HG03378 (cell line): Measurements from ENCODE around the gene NCDN.

Experiments
- ATAC-seq: cut with Tn5 transposase; IDR thresholded peaks from one replicate; pipeline ENCODE4 v1.9.1; 2021; ENCODE audit warnings: mild to moderate bottlenecking, moderate library complexity; ENCODE audit not compliant: unreplicated experiment

The NCDN gene

DNA sequence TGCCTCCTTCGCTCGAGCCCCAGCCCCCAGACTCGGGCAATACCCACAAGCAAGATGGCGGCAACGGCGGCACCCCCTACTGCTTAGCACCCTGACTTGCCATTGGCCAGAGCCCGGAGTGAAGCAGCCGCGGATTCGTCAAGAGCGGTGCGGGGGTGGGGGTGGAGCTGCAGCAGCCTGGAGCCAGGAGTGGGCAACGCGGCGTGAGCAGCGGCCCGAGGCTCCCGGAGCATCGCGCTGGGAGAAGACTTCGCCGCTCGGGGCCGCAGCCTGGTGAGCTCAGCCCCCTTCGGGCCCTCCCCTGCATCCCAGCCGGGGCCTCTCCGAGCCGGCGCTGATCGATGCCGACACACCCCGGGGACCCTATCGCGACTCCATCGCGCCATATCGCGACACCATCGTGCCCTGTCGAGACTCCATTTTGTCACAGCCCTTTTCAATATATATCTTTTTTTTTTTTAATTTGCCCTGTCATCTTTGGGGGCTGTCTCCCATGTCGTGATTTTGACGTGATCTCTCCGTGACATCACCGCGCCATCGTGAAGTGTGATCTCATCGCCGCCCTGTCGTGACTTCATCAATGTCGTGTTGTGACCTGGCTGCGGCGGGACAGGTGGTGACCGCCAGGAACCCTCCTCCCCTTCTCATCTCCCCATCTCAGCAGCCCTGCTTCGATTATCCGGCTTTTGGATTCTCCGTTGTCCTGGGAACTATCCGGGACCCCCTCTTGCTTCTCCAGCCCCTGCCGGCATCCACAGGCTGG lies at the start of gene NCDN:
Gene NCDN, plus strand, starts transcription at position 189 of the 763 bp plus-strand sequence. Its CDS starts 392 bp downstream, at position 581.
- ATAC-seq, result peak; percentile 66

- ATAC-seq, result no peak
Observed at GRCh38 chr1:35507947-35508346, 49.7 kb upstream of the NCDN start.

DNA sequence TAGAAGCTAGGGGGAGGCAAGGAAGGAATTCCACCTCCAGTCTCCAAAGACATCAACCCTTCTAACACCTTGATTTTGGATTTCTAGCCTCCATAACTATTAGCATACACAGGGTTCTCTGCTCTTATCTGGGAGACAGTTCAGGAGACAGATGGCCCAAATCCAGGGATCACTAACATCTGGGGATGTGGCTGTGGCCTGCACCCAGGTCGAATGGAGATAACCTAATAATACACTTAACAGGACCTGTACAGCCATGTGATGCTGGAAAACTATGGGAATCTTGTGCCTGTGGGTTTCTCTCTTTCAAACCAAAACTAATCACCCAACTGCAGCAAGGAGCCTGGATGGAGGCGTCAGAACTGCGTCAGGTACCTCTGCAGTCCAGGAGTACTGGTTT lies 48.0 kb upstream of the NCDN start:
- no peak for ATAC-seq

DNA sequence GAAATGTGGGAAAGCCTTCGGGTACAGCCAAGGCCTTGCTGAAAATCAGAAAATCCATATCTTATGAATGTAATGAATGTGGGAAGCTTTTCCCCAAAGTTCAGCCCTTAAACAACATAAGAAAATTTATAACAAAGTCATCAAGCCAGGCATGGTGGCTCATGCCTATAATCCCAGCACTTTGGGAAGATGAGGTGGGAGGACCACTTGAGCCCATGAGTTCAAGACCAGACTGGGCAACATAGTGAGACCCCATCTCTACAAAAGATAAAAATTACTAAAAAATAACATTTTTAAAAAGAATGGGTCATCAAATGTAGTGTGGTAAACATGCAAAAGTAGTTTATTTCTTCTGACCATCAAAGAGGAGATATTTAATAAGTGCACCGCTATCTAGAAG lies 46.3 kb upstream of the NCDN start:
- no peak for ATAC-seq

DNA sequence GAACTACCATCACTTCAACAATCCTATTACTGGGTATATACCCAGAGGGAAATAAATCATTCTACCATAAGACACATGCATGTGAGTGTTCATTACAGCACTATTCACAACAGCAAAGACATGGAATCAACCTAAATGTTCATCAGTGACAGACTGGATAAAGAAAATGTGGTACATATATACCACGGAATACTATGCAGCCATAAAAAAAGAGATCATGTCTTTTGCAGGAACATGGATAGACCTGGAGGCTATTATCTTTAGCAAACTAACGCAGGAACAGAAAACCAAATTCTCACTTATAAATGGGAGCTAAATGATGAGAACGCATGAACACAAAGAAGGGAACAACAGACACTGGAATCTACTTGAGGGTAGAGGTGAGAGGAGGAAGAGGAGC lies 39.4 kb upstream of the NCDN start:
- no peak for ATAC-seq

DNA sequence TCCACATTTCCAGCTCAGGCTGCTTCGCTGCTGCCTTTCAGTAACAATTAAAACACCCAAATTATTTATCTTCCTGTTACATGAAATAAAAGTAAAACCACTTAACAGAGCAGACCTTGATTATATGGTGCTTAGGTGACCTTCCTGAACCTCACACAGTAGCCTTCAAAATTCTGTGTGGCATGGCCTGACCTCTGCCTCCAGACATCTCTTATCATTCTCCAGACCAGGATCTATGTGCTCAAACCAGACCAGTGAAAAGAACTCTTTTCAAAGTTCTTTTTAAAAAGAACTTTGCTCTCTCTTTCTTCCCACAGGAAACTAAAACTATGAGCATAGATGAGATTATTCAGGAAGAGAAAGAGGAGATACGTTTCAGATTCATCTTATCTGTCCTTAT lies 38.2 kb upstream of the NCDN start:
- ATAC-seq, result no peak

DNA sequence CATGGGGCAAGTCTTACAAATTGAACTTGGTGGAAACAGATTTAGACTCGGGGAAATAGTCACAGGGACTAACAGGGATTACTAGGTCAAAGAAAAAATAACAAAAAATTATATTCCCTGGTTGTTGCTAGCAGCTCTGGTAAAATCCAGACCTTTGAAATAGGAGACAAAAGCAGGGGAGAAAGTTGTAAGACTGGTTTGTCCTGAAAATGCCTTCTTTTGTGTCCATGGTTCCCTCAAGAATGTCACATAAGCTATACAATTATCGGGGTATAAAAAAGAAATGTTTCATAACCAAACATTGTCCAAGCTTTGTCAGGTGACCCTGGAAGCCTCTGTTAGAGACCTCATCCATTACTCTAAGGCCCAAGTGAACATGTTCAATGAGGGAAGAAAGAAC lies 33.5 kb upstream of the NCDN start:
- no peak for ATAC-seq

- ATAC-seq, result no peak
Observed at GRCh38 chr1:35530168-35530567, 27.4 kb upstream of the NCDN start.

- no peak for ATAC-seq
Observed at GRCh38 chr1:35530946-35531345, 26.7 kb upstream of the NCDN start.

DNA sequence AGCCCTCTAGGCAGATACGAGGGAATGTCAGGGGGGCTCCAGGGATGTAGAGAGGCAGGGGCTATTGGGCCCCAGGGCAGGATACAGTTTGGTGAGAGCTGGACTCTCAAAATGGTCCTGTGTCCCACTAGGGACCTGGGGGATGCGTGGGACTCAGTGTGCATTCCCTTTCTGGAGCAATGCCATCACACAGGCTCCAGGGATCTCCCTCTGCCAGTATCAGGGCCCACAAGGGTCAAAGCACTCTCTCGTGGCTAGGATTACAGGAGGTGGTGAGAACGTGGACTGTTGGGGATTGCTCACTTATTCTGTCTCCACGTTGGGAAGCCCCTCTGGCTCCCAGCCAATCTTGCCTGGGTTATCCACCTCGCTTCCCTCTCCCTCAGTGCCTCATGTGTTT lies 26.2 kb upstream of the NCDN start:
- no peak for ATAC-seq

DNA sequence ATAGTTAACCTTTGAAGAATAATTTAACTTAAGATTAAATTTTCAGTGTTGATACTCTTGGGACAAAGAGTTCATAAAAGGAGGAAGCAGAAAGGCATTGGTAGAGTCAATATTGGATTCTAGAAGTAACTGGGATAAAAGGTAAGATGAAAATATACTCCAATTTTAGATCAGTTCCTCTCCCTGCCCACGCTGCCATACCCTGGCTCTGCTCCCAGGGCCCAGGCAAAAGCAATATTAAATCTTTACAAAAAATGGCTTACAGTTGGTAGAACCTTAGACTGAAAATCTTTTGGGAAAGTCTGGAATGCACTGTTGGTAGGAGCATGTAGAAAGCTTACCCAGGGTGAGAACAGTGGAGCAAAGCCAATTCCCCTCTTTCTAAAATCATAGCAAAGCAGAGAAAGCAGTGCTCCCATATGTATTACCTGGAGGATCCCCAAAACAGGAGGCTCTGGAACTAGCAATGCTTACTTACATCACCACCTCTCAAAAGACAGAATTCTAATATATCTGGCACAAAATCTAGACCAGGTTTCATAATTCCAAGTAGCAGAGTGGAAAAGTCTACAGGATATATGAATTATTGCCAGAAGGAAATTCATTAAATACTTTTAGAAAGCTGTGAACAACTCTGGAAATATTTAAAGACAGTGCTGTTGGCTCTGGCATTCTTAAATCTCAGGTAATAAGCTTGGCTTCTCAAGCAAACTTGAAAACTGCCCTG lies 24.9 kb upstream of the NCDN start:
- ATAC-seq, result no peak

DNA sequence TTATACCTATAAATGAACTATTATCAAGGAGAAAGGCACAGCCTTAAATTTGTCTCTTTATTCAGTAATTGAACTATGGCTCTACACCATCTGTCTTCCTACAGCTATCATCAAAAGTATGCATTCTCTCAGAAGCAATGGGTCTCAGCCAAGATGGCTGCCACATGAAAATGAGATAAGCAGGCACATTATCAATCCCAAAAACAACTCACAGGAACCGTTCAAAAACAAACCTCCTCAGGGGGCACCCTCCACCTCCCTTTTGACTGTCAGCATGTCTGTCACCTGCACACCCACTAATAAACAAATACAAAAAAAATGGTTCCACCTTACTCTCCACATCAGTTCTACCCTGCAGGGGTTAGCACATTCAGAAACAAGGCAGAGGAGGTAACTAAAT lies 24.0 kb upstream of the NCDN start:
- no peak for ATAC-seq

DNA sequence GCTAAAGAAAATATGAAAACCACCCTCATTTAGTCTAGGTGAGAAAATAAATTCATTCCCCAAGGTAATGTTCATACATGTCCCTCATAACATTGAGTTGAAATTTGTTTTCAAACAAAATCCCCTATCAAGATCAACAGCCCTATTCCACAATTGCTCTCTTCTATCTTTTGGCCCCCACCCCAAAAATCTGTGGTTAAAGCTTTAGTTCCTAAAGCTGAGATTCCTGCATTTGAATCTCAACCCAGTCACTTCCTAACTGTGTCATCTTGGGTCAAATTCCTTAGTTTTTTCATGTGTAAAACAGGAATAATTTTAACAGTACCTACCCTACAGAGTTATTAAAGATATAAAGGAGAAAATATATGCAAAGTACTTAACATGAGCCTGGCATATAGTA lies 22.4 kb upstream of the NCDN start:
- no peak for ATAC-seq

DNA sequence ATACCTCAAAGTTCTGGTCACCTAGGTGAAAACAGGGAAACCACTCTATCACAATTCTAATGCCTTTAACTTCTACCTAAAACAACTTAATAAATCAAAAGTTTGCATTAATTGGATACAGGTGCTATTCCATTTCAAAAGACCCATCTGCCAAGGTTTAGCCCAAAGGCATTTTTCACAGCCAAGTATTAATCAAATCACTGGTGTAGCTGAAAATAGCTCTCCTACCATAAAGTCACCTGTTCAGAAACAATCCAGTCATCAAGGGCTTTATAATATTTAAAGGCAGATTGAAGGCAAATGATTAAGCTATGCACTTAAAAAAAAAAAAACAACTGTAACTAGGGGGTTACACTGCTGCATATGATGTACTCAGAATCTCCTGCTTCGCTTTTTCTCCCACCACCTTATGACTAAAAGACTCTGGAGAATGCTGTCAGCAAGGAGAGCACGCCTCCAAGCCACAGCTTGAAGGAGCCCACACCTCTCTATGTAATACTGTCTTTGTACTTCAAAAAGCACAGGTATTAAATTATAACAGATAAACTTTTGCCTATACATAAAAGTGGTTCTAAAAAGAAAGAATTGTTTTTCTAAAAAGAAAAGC lies 20.9 kb upstream of the NCDN start:
- no peak for ATAC-seq

DNA sequence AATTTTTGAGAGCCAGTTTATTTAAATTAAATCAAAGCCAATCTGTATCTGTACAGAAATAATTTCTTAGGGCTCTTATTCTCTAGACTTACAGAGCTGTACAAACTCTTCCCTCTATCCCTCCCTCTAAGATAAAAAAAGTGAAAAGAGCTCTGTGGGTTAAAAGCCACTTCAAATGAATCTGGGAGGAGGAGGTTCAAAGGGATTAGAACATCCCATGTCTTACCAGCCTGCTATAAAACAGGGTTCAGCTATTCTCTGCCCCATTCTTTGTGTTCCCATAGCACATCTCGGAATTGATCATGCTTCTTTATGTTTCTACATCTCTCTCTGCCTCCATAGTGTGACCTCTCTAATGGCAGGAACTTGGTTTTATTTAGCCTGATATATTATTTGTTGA lies 19.8 kb upstream of the NCDN start:
- no peak for ATAC-seq

DNA sequence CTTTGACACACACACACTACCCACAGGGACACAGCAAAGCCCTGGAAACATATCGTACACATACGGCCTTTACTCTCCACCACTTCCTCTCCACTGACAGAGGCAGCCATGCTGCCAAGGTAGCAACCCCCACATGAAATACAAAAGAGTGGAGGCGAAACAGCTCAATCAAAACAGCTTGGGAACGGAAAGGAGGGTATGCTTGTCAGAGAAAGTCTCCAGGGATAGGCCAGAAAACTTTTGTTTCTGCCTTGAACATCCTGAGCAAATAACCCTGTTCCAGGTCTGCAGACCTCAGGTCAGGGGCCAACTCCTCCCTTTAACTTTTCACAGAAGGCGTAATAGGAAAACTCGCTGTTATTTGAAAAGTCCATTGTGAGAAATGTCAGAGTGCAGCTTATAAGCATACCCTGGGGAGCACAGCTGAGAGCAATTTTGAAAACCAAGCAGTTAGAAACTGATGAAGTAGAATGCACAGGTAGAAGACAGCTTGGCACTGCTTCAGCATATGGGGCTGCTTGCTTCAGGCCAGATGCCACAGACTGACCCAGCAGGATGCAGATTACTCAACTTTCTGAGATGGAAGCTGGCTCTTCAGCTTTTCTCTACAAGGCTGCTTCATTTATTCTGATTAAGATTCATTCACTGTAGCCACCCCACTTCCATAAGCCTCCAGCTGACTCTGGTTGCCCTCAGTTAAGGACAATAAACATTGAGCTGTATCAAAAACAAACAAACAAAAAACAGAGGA lies 18.4 kb upstream of the NCDN start:
- no peak for ATAC-seq

GRCh38 chr1:35539824-35540261 lies 17.8 kb upstream of the NCDN start:
- no peak for ATAC-seq

GRCh38 chr1:35544976-35545375 lies 12.6 kb upstream of the NCDN start:
- ATAC-seq, result no peak

DNA sequence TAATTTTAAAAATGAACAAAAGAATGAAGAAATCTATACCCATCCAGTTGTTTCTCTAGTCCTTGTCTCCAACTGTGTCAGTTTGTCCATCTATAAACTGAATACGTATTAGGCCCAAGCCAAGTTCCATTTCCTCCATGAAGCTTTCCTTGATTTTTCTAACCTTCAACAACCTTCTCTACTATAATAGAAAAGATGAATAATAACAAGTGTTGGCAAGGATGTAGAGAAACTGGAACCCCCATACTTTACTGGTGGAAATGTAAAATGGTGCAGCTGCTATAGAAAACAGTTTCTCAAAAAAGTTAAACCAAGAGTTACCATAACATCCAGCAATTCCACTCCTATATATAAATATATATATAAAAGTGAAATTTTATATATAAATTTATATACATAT lies 11.0 kb upstream of the NCDN start:
- no peak for ATAC-seq

GRCh38 chr1:35553851-35554250 lies 3.7 kb upstream of the NCDN start:
- ATAC-seq, result no peak
